Activated T-cell treated with anti-CD3 and anti-CD28 coated beads, Interleukin-2, amount 50 U/mL, for 72 hours (primary cell): ENCODE results near the gene CPLX3. TPM values are rescaled to one million over a fixed set of nuclear protein-coding genes. Genes with fewer than 3 reads are reported as not detected.
A peak's percentile ranks its signal among the peaks of the same experiment; 100 is the strongest.

Experiments
- ATAC-seq, 2 donors: fragments of 150-1000 bp; cut with Tn5 transposase; replicated peaks in 1 of 2; 2 replicates each; pipeline ENCODE4 v1.10.0; 2021; ENCODE audit warnings: moderate library complexity in 2 of 2, mild to moderate bottlenecking in 1 of 2
- DNase-seq, 2 donors: peaks; one replicate each; pipeline ENCODE4 v3.0.0; 2021 to 2022; ENCODE audit warnings: mixed read lengths in 1 of 2
- H3K27ac Mint-ChIP-seq: one replicate; pipeline ENCODE4 v1.8.0; 2022; ENCODE audit warnings: mild to moderate bottlenecking, moderate library complexity, mixed read lengths
- H3K27me3 Mint-ChIP-seq: one replicate; pipeline ENCODE4 v1.8.0; 2022; ENCODE audit warnings: low read depth, mixed read lengths
- H3K36me3 Mint-ChIP-seq, 2 donors: one replicate each; pipeline ENCODE4 v1.8.0; 2022; ENCODE audit warnings: mixed read lengths in 2 of 2, mild to moderate bottlenecking in 1 of 2; ENCODE audit not compliant: insufficient read depth in 2 of 2
- H3K4me1 Mint-ChIP-seq: one replicate; pipeline ENCODE4 v1.8.0; 2022; ENCODE audit warnings: low read depth, mixed read lengths
- H3K4me3 Mint-ChIP-seq, 2 donors: one replicate each; pipeline ENCODE4 v1.8.0; 2022; ENCODE audit warnings: mild to moderate bottlenecking in 2 of 2, mixed read lengths in 2 of 2, moderate library complexity in 2 of 2
- H3K9me3 Mint-ChIP-seq, 2 donors: one replicate each; pipeline ENCODE4 v1.8.0; 2022; ENCODE audit warnings: mixed read lengths in 2 of 2
- total RNA-seq, 2 donors: library from RNA; stranded (reverse); gene quantifications; one replicate each; pipeline ENCODE4 v1.2.3, GENCODE V29; 2022

CPLX3 gene
- total RNA-seq, 2 donors from 2014 or later, result 0.14 to 0.17 TPM

GRCh38 chr15:74791667-74792066, 34.8 kb upstream of the CPLX3 start:
- ATAC-seq (no peak), DNase-seq (no peak)
- Mint-ChIP-seq H3K27ac (peak overlapping the region; percentile 57), H3K9me3 (no peaks in the 10 kb centered on the region), H3K36me3 (peaks cover 4 to 17% of the 10 kb centered on the region in 2 donors), H3K4me1 (peaks cover 93% of the 10 kb centered on the region), H3K4me3 (peak overlapping the region; percentile 49 to 90), H3K27me3 (no peaks in the 10 kb centered on the region)

GRCh38 chr15:74792227-74793016, 34.0 kb upstream of the CPLX3 start:
- ATAC-seq (no peak), DNase-seq (no peak)
- peak overlapping the region; percentile 57 for H3K27ac Mint-ChIP-seq
- peaks cover 92% of the 10 kb centered on the region for H3K4me1 Mint-ChIP-seq
- H3K4me3 Mint-ChIP-seq, result peak overlapping the region; percentile 49 to 90
- peaks cover 4 to 17% of the 10 kb centered on the region in 2 donors for H3K36me3 Mint-ChIP-seq
- H3K27me3 Mint-ChIP-seq, result no peaks in the 10 kb centered on the region
- no peaks in the 10 kb centered on the region for H3K9me3 Mint-ChIP-seq

GRCh38 chr15:74793135-74794028, 33.0 kb upstream of the CPLX3 start:
- DNase-seq, result peak; percentile 70 to 76
- H3K9me3 Mint-ChIP-seq, result no peaks in the 10 kb centered on the region
- H3K27ac Mint-ChIP-seq, result peak overlapping the region; percentile 57
- peaks cover 91% of the 10 kb centered on the region for H3K4me1 Mint-ChIP-seq
- peak; percentile 20 to 22 for ATAC-seq
- H3K27me3 Mint-ChIP-seq, result no peaks in the 10 kb centered on the region
- peaks cover 4 to 20% of the 10 kb centered on the region in 2 donors for H3K36me3 Mint-ChIP-seq
- peak overlapping the region; percentile 49 to 90 for H3K4me3 Mint-ChIP-seq

GRCh38 chr15:74794248-74794969, 32.0 kb upstream of the CPLX3 start:
- no peak for DNase-seq
- Mint-ChIP-seq H3K27me3 (no peaks in the 10 kb centered on the region), H3K4me3 (peak overlapping the region; percentile 53 to 67), H3K27ac (peak overlapping the region; percentile 98), H3K4me1 (peaks cover 88% of the 10 kb centered on the region), H3K36me3 (peaks cover 4 to 20% of the 10 kb centered on the region in 2 donors), H3K9me3 (no peaks in the 10 kb centered on the region)
- peak; percentile 36 to 58 for ATAC-seq

- H3K4me3 Mint-ChIP-seq, result peak overlapping the region; percentile 53 to 67
These were observed 31.5 kb upstream of the CPLX3 start for GRCh38 chr15:74794970-74795349.

GRCh38 chr15:74795966-74796625, 30.3 kb upstream of the CPLX3 start:
- H3K4me3 Mint-ChIP-seq, result peak overlapping the region; percentile 63 to 87
- H3K27ac Mint-ChIP-seq, result peak overlapping the region; percentile 98
- no peaks in the 10 kb centered on the region for H3K27me3 Mint-ChIP-seq
- DNase-seq (peak; percentile 51 to 59), ATAC-seq (peak; percentile 31 to 37)
- H3K36me3 Mint-ChIP-seq, result peaks cover 4 to 18% of the 10 kb centered on the region in 2 donors
- H3K4me1 Mint-ChIP-seq, result peaks cover 80% of the 10 kb centered on the region
- H3K9me3 Mint-ChIP-seq, result no peaks in the 10 kb centered on the region

More at GRCh38 chr15:74794970-74795349, 31.5 kb upstream of the CPLX3 start:
- Mint-ChIP-seq H3K27me3 (no peaks in the 10 kb centered on the region), H3K36me3 (peaks cover 4 to 20% of the 10 kb centered on the region in 2 donors), H3K9me3 (no peaks in the 10 kb centered on the region), H3K27ac (peak overlapping the region; percentile 98), H3K4me1 (peaks cover 88% of the 10 kb centered on the region)
- ATAC-seq (no peak), DNase-seq (no peak)

GRCh38 chr15:74798388-74799254, 27.8 kb upstream of the CPLX3 start:
- peak overlapping the region; percentile 71 for H3K27ac Mint-ChIP-seq
- no peaks in the 10 kb centered on the region for H3K9me3 Mint-ChIP-seq
- peaks cover 0 to 18% of the 10 kb centered on the region in 2 donors for H3K36me3 Mint-ChIP-seq
- H3K4me1 Mint-ChIP-seq, result peaks cover 55% of the 10 kb centered on the region
- DNase-seq, result no peak
- H3K4me3 Mint-ChIP-seq, result peak overlapping the region in 1 of 2 donors; percentile 28
- ATAC-seq, result no peak
- H3K27me3 Mint-ChIP-seq, result no peaks in the 10 kb centered on the region

GRCh38 chr15:74799255-74799855, 27.1 kb upstream of the CPLX3 start:
- peaks cover 5 to 23% of the 10 kb centered on the region in 2 donors for H3K36me3 Mint-ChIP-seq
- DNase-seq (no peak), ATAC-seq (peak; percentile 23 to 35)

GRCh38 chr15:74799856-74800558, 26.4 kb upstream of the CPLX3 start:
- H3K27me3 Mint-ChIP-seq, result no peaks in the 10 kb centered on the region
- no peaks in the 10 kb centered on the region for H3K9me3 Mint-ChIP-seq
- peaks cover 48% of the 10 kb centered on the region for H3K4me1 Mint-ChIP-seq
- H3K4me3 Mint-ChIP-seq, result peak overlapping the region in 1 of 2 donors; percentile 63
- DNase-seq (peak; percentile 85 to 91), ATAC-seq (peak; percentile 85 to 88)
- H3K27ac Mint-ChIP-seq, result peak overlapping the region; percentile 80
- H3K36me3 Mint-ChIP-seq, result peaks cover 5 to 25% of the 10 kb centered on the region in 2 donors

More at GRCh38 chr15:74799255-74799855, 27.1 kb upstream of the CPLX3 start:
- peaks cover 51% of the 10 kb centered on the region for H3K4me1 Mint-ChIP-seq
- H3K27me3 Mint-ChIP-seq, result no peaks in the 10 kb centered on the region
- H3K4me3 Mint-ChIP-seq, result peak overlapping the region in 1 of 2 donors; percentile 63
- H3K9me3 Mint-ChIP-seq, result no peaks in the 10 kb centered on the region
- peak overlapping the region; percentile 70 for H3K27ac Mint-ChIP-seq

GRCh38 chr15:74800559-74801094, 25.8 kb upstream of the CPLX3 start:
- ATAC-seq (no peak), DNase-seq (no peak)
- Mint-ChIP-seq H3K27ac (peak overlapping the region; percentile 80), H3K36me3 (peaks cover 5 to 25% of the 10 kb centered on the region in 2 donors), H3K9me3 (no peaks in the 10 kb centered on the region), H3K4me1 (peaks cover 43% of the 10 kb centered on the region), H3K4me3 (no peak overlapping the region), H3K27me3 (no peaks in the 10 kb centered on the region)
